Gastroesophageal sphincter (tissue), 4 donors: ENCODE measurements around the gene VNN1. TPM values are rescaled to one million over a fixed set of nuclear protein-coding genes. Genes with fewer than 3 reads are reported as not detected.

Experiments used
- ATAC-seq: fragments of 150-250 bp; one replicate; pipeline ENCODE4 v1.9.1; 2016; ENCODE audit warnings: mild to moderate bottlenecking, moderate library complexity
- H3K27ac ChIP-seq, 4 donors: fragments of 200-600 bp; sonication (generic) in 3 of 4; 1 replicate in 3 of 4; 2 replicates in 1 of 4; pipeline ENCODE4 v1.5.1; 2016 to 2019
- H3K27me3 ChIP-seq: fragments of 200-600 bp; sonication (generic); one replicate; pipeline ENCODE4 v1.5.1; 2019
- H3K36me3 ChIP-seq, 2 donors: fragments of 200-600 bp; sonication (generic); one replicate each; pipeline ENCODE4 v1.5.1; 2019; ENCODE audit warnings: control low read depth in 1 of 2
- H3K4me1 ChIP-seq, 3 donors: fragments of 200-600 bp; sonication (generic); 1 replicate in 2 of 3; 2 replicates in 1 of 3; pipeline ENCODE4 v1.5.1; 2016 to 2019; ENCODE audit warnings: control low read depth in 2 of 3
- H3K4me3 ChIP-seq, 2 donors: fragments of 200-600 bp; sonication (generic); one replicate each; pipeline ENCODE4 v1.5.1; 2019; ENCODE audit warnings: mild to moderate bottlenecking in 1 of 2, moderate library complexity in 1 of 2
- H3K9me3 ChIP-seq, 3 donors: fragments of 200-600 bp; sonication (generic); one replicate each; pipeline ENCODE4 v1.5.1; 2017 to 2019; ENCODE audit warnings: control low read depth in 2 of 3
- EP300 ChIP-seq: sonication (generic); formaldehyde crosslinking; IDR thresholded peaks from one replicate; pipeline ENCODE4 v1.6.1; 2017; ENCODE audit warnings: antibody characterized with exemption, mild to moderate bottlenecking
- POLR2A ChIP-seq, 2 donors: fragments of 450-650 bp; IDR thresholded peaks; one replicate each; pipeline ENCODE4 v1.6.1; 2017; ENCODE audit warnings: antibody characterized with exemption in 2 of 2, mild to moderate bottlenecking in 2 of 2, moderate library complexity in 1 of 2
- POLR2AphosphoS5 ChIP-seq: sonication (generic); formaldehyde crosslinking; IDR thresholded peaks from one replicate; pipeline ENCODE4 v1.6.1; 2017; ENCODE audit warnings: antibody characterized with exemption
- WGBS, 2 donors: methylation state at CpG; one replicate each; pipeline ENCODE4 v1.1.5; 2018; ENCODE audit warnings: low coverage in 1 of 2; 5-methylcytosine and 5-hydroxymethylcytosine counted together
- total RNA-seq, 4 donors: library from RNA; depleted of rRNA; stranded (reverse); fragments of >200 nt; gene quantifications; one replicate each; pipeline ENCODE4 v1.1.0, GENCODE V29; 2016
- TF ChIP-seq, protein P1 (sequence below), 4 experiments: fragments of 200-600 bp in 2 of 4; fragments of 450-650 bp in 2 of 4; sonication (generic) in 1 of 4; IDR thresholded peaks; one replicate each; pipeline ENCODE4 v1.5.1; 2017 to 2019; ENCODE audit warnings: antibody characterized with exemption in 4 of 4, mild to moderate bottlenecking in 2 of 4, moderate library complexity in 2 of 4

Gene VNN1
- total RNA-seq, 4 donors from 2014 or later, result 0.15 to 3.9 (median 2.2) TPM; not detected in 1

DNA sequence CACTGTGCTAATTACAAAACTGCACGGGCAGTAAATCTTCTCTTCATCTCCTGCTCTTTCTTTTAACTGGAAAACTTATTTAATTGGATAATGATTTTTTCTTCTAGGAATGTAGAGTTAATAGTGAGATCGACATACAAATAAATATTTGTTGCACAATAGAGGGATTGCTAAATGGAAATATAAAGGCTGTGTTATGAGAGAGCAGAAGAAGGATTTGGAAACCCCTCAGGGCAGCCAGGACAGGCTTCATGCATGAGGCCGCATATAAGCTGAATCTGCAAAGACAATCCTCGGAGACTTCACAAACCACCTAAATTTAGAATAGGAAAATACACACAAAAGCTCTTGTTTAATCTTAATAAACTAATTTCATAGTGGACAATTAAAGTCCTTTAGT is 51.9 kb downstream of the VNN1 start:
- 74 to 85% methylated on average over 4 of the region's 4 CpGs for WGBS, 2 donors
- Histone ChIP-seq H3K36me3 (no peaks in the 10 kb centered on the region), H3K9me3 (no peaks in the 10 kb centered on the region), H3K4me1 (no peaks in the 10 kb centered on the region), H3K27me3 (no peaks in the 10 kb centered on the region), H3K27ac (no peak overlapping the region), H3K4me3 (no peak overlapping the region)
- ATAC-seq, result no peak
- no peak for TF ChIP-seq EP300
- TF ChIP-seq, protein P1, sequence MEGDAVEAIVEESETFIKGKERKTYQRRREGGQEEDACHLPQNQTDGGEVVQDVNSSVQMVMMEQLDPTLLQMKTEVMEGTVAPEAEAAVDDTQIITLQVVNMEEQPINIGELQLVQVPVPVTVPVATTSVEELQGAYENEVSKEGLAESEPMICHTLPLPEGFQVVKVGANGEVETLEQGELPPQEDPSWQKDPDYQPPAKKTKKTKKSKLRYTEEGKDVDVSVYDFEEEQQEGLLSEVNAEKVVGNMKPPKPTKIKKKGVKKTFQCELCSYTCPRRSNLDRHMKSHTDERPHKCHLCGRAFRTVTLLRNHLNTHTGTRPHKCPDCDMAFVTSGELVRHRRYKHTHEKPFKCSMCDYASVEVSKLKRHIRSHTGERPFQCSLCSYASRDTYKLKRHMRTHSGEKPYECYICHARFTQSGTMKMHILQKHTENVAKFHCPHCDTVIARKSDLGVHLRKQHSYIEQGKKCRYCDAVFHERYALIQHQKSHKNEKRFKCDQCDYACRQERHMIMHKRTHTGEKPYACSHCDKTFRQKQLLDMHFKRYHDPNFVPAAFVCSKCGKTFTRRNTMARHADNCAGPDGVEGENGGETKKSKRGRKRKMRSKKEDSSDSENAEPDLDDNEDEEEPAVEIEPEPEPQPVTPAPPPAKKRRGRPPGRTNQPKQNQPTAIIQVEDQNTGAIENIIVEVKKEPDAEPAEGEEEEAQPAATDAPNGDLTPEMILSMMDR (IDR thresholded peaks at IDR 0.05), result no peak
- no peak for TF ChIP-seq POLR2A (IDR thresholded peaks at IDR 0.05)
- TF ChIP-seq POLR2AphosphoS5, result no peak

DNA sequence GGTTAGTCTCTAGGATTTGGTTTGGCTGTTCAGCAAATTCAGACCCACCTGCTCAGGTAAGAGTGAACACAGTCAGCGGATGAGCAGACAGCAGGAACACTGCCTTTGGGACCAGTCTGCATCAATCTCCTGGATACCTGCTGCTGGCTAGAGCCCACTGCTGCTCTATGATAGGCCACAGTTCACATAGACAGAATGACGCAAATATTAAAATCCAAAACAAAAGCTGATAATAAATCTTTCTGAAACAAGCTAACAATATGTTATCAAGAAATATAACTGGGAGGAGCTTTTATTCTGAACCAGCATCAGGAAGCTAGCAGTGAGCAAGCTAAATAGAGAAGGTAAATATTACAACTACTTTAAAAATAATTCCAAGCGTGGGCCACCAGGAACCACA is 54.8 kb downstream of the VNN1 start, which contains the start of gene TAAR1:
TSS of gene TAAR1 (minus strand) at position 101 of the 400 bp plus-strand sequence. CDS start 13,179 bp downstream, outside the sequence.
- Histone ChIP-seq H3K9me3 (no peaks in the 10 kb centered on the region), H3K4me1 (no peaks in the 10 kb centered on the region), H3K27me3 (no peaks in the 10 kb centered on the region), H3K36me3 (no peaks in the 10 kb centered on the region), H3K4me3 (no peak within 1 kb of the TSS), H3K27ac (no peak within 1 kb of the TSS)
- TF ChIP-seq POLR2A (IDR thresholded peaks at IDR 0.05), result no peak
- TF ChIP-seq EP300, result no peak
- TF ChIP-seq, protein P1 (IDR thresholded peaks at IDR 0.05), result no peak
- no peak for TF ChIP-seq POLR2AphosphoS5
- 85 to 92% methylated on average over 2 to 3 of the region's 3 CpGs for WGBS, 2 donors
- no peak for ATAC-seq

DNA sequence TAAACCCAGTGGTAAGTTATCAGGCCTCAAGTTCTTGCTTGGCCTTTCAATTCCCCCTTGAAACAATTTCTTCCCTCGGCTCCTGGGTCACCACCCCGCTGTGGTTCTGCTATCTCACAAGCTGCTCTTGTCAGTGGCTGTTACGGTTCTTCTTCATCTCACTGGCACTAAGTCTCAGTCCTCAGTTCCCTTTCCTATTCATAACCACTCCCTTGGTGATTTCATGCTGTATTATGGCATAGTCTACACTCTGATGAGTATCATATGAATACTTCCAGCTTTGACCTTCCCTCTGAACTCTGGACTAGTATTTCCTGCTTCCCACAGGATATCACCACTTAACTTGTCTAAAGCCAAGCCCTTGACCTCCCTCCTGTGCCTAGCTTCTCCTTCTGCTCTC is 62.8 kb downstream of the VNN1 start:
- Histone ChIP-seq H3K4me1 (peaks cover 0 to 9% (median 0%) of the 10 kb centered on the region in 3 donors), H3K36me3 (no peaks in the 10 kb centered on the region)
- peak; percentile 39 for ATAC-seq

DNA sequence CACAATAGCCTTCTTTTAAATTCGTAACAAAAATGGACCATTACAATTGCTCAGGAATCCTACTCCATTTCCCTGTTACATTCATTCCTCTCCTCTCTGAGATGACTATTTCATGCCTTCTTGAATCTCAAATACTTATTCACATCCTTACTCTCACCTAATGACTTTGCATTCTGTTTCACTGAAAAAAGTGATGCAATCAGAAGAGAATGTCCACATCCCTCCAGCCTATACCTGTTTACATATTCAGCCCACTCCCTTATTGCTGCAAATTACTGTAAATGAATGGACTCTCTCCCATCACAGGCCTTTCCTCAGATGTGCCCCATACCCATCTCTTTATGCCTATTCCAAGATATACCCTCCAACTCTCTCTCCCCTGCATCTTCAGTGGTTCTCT is 63.4 kb downstream of the VNN1 start:
- 70 to 73% methylated on average over 1 of the region's 1 CpG for WGBS, 2 donors
- H3K4me3 ChIP-seq, result no peak overlapping the region
- no peaks in the 10 kb centered on the region for H3K27me3 ChIP-seq
- no peak overlapping the region for H3K27ac ChIP-seq
- H3K4me1 ChIP-seq, result peaks cover 0 to 9% (median 0%) of the 10 kb centered on the region in 3 donors
- no peaks in the 10 kb centered on the region for H3K36me3 ChIP-seq
- ATAC-seq, result no peak
- H3K9me3 ChIP-seq, result no peaks in the 10 kb centered on the region
- TF ChIP-seq POLR2A (IDR thresholded peaks at IDR 0.05) (no peak), EP300 (no peak)

More for the DNA sequence above, 62.8 kb downstream of the VNN1 start:
- no peaks in the 10 kb centered on the region for H3K9me3 ChIP-seq
- H3K27me3 ChIP-seq, result no peaks in the 10 kb centered on the region
- TF ChIP-seq POLR2AphosphoS5, result no peak
- TF ChIP-seq POLR2A (IDR thresholded peaks at IDR 0.05), result no peak
- TF ChIP-seq, protein P1 (IDR thresholded peaks at IDR 0.05), result no peak
- TF ChIP-seq EP300, result no peak
- H3K4me3 ChIP-seq, result no peak overlapping the region
- H3K27ac ChIP-seq, result no peak overlapping the region
- WGBS, 2 donors, result 69 to 82% methylated on average over 3 of the region's 3 CpGs

DNA sequence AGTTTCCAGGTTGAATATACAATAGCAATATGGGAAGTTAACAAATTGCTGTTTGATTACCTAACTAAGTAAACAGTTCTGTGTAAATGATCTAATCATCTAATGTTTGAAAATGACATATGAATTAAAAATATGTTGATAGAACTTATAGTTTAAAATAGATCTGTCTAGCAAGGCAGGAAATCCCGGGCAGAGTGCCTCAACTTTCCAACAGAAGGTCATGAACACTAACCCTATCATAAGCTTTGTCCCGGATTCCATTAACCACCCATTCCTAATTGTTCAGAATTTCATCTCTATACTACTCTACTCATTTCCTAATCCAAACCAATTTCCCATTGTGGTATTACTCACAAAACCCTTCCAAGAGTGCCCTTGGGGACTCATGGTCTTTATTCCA is 65.0 kb downstream of the VNN1 start:
- 16 to 18% methylated on average over 2 of the region's 2 CpGs for whole genome bisulfite sequencing, 2 donors
- peaks cover 0 to 9% (median 0%) of the 10 kb centered on the region in 3 donors for H3K4me1 ChIP-seq
- H3K9me3 ChIP-seq, result no peaks in the 10 kb centered on the region
- TF ChIP-seq POLR2AphosphoS5, result no peak
- TF ChIP-seq POLR2A (IDR thresholded peaks at IDR 0.05), result no peak
- no peak for TF ChIP-seq EP300
- TF ChIP-seq, protein P1 (IDR thresholded peaks at IDR 0.05), result no peak
- H3K27ac ChIP-seq, result no peak overlapping the region
- no peak for ATAC-seq
- H3K36me3 ChIP-seq, result no peaks in the 10 kb centered on the region
- no peak overlapping the region for H3K4me3 ChIP-seq
- no peaks in the 10 kb centered on the region for H3K27me3 ChIP-seq
